K562 (cell line): ENCODE results near the gene ISYNA1. TPM values are rescaled to one million over a fixed set of nuclear protein-coding genes. Genes with fewer than 3 reads are reported as not detected.

Source experiments
- ARID1B ChIP-seq: fragments of 450-650 bp; IDR thresholded peaks from 2 replicates; pipeline ENCODE4 v1.6.1; 2016; ENCODE audit warnings: antibody characterized with exemption, mild to moderate bottlenecking, inconsistent platforms
- ATF1 ChIP-seq, 2 experiments: fragments of 450-650 bp in 1 of 2; IDR thresholded peaks; 2 replicates each; pipeline ENCODE4 v1.6.1; 2016; ENCODE audit warnings: missing compliant biosample characterization in 1 of 2, missing genetic modification characterization in 1 of 2
- BCL6 ChIP-seq: fragments of 250-450 bp; sonication (Bioruptor Pico); IDR thresholded peaks from 2 replicates; pipeline ENCODE4 v1.4.0; 2020
- COPS2 ChIP-seq: fragments of 450-650 bp; conservative IDR thresholded peaks from 2 replicates; pipeline ENCODE4 v1.6.1; 2016; ENCODE audit warnings: mild to moderate bottlenecking, moderate library complexity
- CXXC5 ChIP-seq: fragments of 250-450 bp; sonication (Bioruptor Pico); IDR thresholded peaks from 2 replicates; pipeline ENCODE4 v1.8.0; 2022; ENCODE audit warnings: inconsistent platforms, mild to moderate bottlenecking, moderate library complexity
- EHMT2 ChIP-seq: fragments of 450-650 bp; IDR thresholded peaks from 2 replicates; pipeline ENCODE4 v1.6.1; 2018; ENCODE audit warnings: antibody characterized with exemption
- EP300 ChIP-seq: IDR thresholded peaks from 2 replicates; pipeline ENCODE4 v1.6.1; 2012; ENCODE audit warnings: low read length, improper control_type of control experiment
- ESRRB ChIP-seq: fragments of 250-450 bp; sonication (Bioruptor Pico); IDR thresholded peaks from 2 replicates; pipeline ENCODE4 v1.5.0; 2020; ENCODE audit warnings: mild to moderate bottlenecking, moderate library complexity, borderline replicate concordance
- FOSL1 ChIP-seq: fragments of 200-800 bp; sonication (Bioruptor generic); conservative IDR thresholded peaks from 2 replicates; pipeline ENCODE4 v1.6.1; 2016; ENCODE audit warnings: missing genetic modification characterization, missing compliant biosample characterization
- FOXA1 ChIP-seq: fragments of 450-650 bp; IDR thresholded peaks from 2 replicates; pipeline ENCODE4 v1.6.1; 2016; ENCODE audit warnings: mild to moderate bottlenecking, borderline replicate concordance
- FOXO4 ChIP-seq: fragments of 450-650 bp; formaldehyde crosslinking; IDR thresholded peaks from 2 replicates; pipeline ENCODE4 v1.4.0; 2020; ENCODE audit warnings: mild to moderate bottlenecking, moderate library complexity
- MITF ChIP-seq: IDR thresholded peaks from 2 replicates; pipeline ENCODE4 v1.6.1; 2014; ENCODE audit warnings: antibody characterized with exemption
- MTA1 ChIP-seq: fragments of 450-650 bp; IDR thresholded peaks from 2 replicates; pipeline ENCODE4 v1.6.1; 2017; ENCODE audit warnings: borderline replicate concordance
- NBN ChIP-seq: fragments of 450-650 bp; IDR thresholded peaks from 2 replicates; pipeline ENCODE4 v1.6.1; 2016; ENCODE audit warnings: low read depth, mild to moderate bottlenecking
- NRF1 ChIP-seq, 2 experiments: fragments of 450-650 bp; IDR thresholded peaks in 1 of 2; conservative IDR thresholded peaks in 1 of 2; 2 replicates each; pipeline ENCODE4 v1.6.1; 2014; ENCODE audit warnings: mild to moderate bottlenecking in 2 of 2
- POLR2G ChIP-seq: fragments of 200-400 bp; formaldehyde crosslinking; IDR thresholded peaks from 2 replicates; pipeline ENCODE4 v1.6.1; 2017; ENCODE audit warnings: low read depth, mild to moderate bottlenecking, antibody characterized with exemption, low read length, moderate library complexity
- PRMT5 ChIP-seq: sonication (generic); formaldehyde crosslinking; IDR thresholded peaks from 2 replicates; pipeline ENCODE4 v1.5.0; 2020; ENCODE audit warnings: missing genetic modification reagents
- RB1 ChIP-seq: fragments of 450-650 bp; IDR thresholded peaks from 2 replicates; pipeline ENCODE4 v1.6.1; 2017; ENCODE audit warnings: low read depth, mild to moderate bottlenecking
- SETDB1 ChIP-seq: IDR thresholded peaks from one replicate; pipeline ENCODE4 v1.6.1; 2012; ENCODE audit warnings: low read length, control low read depth, inconsistent platforms
- SRF ChIP-seq, 2 experiments: fragments of 250-450, 450-650 bp in 1 of 2; sonication (Bioruptor Pico) in 1 of 2; sonication (generic) in 1 of 2; formaldehyde crosslinking; IDR thresholded peaks; 2 replicates each; pipeline versions ENCODE4 v1.5.0 to v1.5.1; 2020 to 2022; ENCODE audit warnings: mild to moderate bottlenecking in 1 of 2, missing genetic modification reagents in 1 of 2
- TEAD2 ChIP-seq: fragments of 450-650 bp; IDR thresholded peaks from 2 replicates; pipeline ENCODE4 v1.6.1; 2016; ENCODE audit warnings: missing genetic modification characterization, control low read depth, missing compliant biosample characterization
- ZBTB1 ChIP-seq: sonication (generic); formaldehyde crosslinking; IDR thresholded peaks from 2 replicates; pipeline ENCODE4 v1.8.1; 2023; ENCODE audit warnings: missing genetic modification reagents, low read depth, mild to moderate bottlenecking, borderline replicate concordance
- ZNF124 ChIP-seq: sonication (generic); formaldehyde crosslinking; IDR thresholded peaks from 2 replicates; pipeline ENCODE4 v1.8.1; 2022; ENCODE audit warnings: missing genetic modification reagents
- ZNF280A ChIP-seq: fragments of 450-650 bp; IDR thresholded peaks from 2 replicates; pipeline ENCODE4 v1.6.1; 2018; ENCODE audit warnings: mild to moderate bottlenecking, low read depth; ENCODE audit not compliant: partially characterized antibody
- ZNF449 ChIP-seq: fragments of 250-450 bp; sonication (Bioruptor Pico); IDR thresholded peaks from 2 replicates; pipeline ENCODE4 v1.8.0; 2022; ENCODE audit warnings: moderate library complexity, mild to moderate bottlenecking, inconsistent platforms
- ZNF780A ChIP-seq: fragments of 250-450 bp; sonication (Bioruptor Pico); IDR thresholded peaks from 2 replicates; pipeline ENCODE4 v1.5.0; 2021; ENCODE audit warnings: mild to moderate bottlenecking
- polyA plus RNA-seq, 8 experiments: library from polyadenylated mRNA; depleted of rRNA in 4 of 8; stranded (reverse) in 5 of 8; unstranded in 3 of 8; fragments of >200 nt; fragmentation: Nextera tagmentation in 2 of 8; fragmentation: Illumina TruSeq in 1 of 8; extraction: Ambion mirVana in 2 of 8; extraction: Trizol in 1 of 8; gene quantifications; 2 replicates each; pipeline versions ENCODE4 v1.2.1 to v1.2.3, GENCODE V29; 2011 to 2014; ENCODE audit warnings: inconsistent platforms in 1 of 8, missing spikeins in 1 of 8
- total RNA-seq, 7 experiments: library from RNA; depleted of rRNA in 6 of 7; stranded (reverse); fragments of >200 nt in 6 of 7; fragmentation: Illumina TruSeq in 2 of 7; extraction: Trizol in 2 of 7; gene quantifications; 2 replicates each; pipeline versions ENCODE4 v1.2.1 to v1.2.3, GENCODE V29; 2011 to 2021; ENCODE audit warnings: low replicate concordance in 1 of 7

The ISYNA1 gene
- total and polyA plus RNA-seq, 9 of the 15 experiments (the other 6 are each of a cell fraction or from before 2014, with no cell fraction given) = 21.8 to 460 (median 93.2) TPM

GRCh38 chr19:18416778-18417249, 21.1 kb downstream of the ISYNA1 start (continued):
- TF ChIP-seq POLR2G (peak; percentile 56), TEAD2 (no peak), CXXC5 (CRISPR knock-in tag) (0 out of 2 replicates have a peak, but pooled peaks have one; percentile 27), ZNF449 (CRISPR knock-in tag) (no peak), FOSL1 (tag) (no peak), SETDB1 (no peak), SRF (CRISPR knock-in tag; IDR thresholded peaks at IDR 0.05) (no peak), ZNF124 (CRISPR knock-in tag) (no peak), NBN (no peak; the same call in 1 of the 2 replicates), BCL6 (CRISPR knock-in tag) (no peak), FOXO4 (CRISPR knock-in tag) (no peak), MTA1 (no peak), ARID1B (no peak), FOXA1 (no peak), PRMT5 (CRISPR knock-in tag) (no peak), EP300 (0 out of 2 replicates have a peak, but pooled peaks have one; percentile 9), ZNF780A (CRISPR knock-in tag) (no peak), MITF (no peak), NRF1 (conservative IDR thresholded peaks at IDR 0.05 in 1 of 2, IDR thresholded peaks at IDR 0.05 in 1 of 2) (peak; percentile 42 to 44; a peak in 1 of 4 replicates), ESRRB (CRISPR knock-in tag) (no peak), RB1 (peak; percentile 64), EHMT2 (no peak), ZBTB1 (no peak; the same call in 1 of the 2 replicates), COPS2 (no peak), ATF1 (CRISPR knock-in tag; IDR thresholded peaks at IDR 0.05) (no peak), ATF1 (tag; IDR thresholded peaks at IDR 0.05) (no peak), ZNF280A (no peak)
